GM12878 (cell line): ENCODE results near the gene FIG4. TPM values are rescaled to one million over a fixed set of nuclear protein-coding genes. Genes with fewer than 3 reads are reported as not detected.

Source experiments
- ATAC-seq: fragments of 200-7000 bp; cut with Tn5 transposase; 3 replicates; pipeline ENCODE4 v1.9.1; 2020; ENCODE audit warnings: mild to moderate bottlenecking, moderate library complexity
- BruUV-seq: library from RNA; stranded (reverse); fragments of 400-500 nt; replicated peaks from 2 replicates; lab custom pipeline; 2021; lab: Mats Ljungman, UMichigan
- CTCF ChIA-PET: fragments of 300-600 bp; sonication (Branson Sonifier 250); formaldehyde crosslinking; extraction: SDS; loops from one replicate; lab custom pipeline; 2021; ENCODE audit warnings: inconsistent platforms; lab: Yijun Ruan, JAX
- POLR2A ChIA-PET: fragments of 350-600 bp; formaldehyde crosslinking; extraction: SDS; loops from one replicate; lab custom pipeline; 2021; ENCODE audit warnings: inconsistent platforms; lab: Charles Lee
- RAD21 ChIA-PET: fragments of 300-600 bp; sonication (Branson Sonifier 250); formaldehyde crosslinking; loops from one replicate; lab custom pipeline; 2023; ENCODE audit warnings: antibody characterized with exemption; ENCODE audit not compliant: unreplicated experiment; lab: Charles Lee
- SMC1A ChIA-PET: fragments of 300-600 bp; sonication (Branson Sonifier 250); formaldehyde crosslinking; loops from one replicate; lab custom pipeline; 2023; ENCODE audit not compliant: unreplicated experiment, uncharacterized antibody; lab: Charles Lee
- DNase-seq: peaks from one replicate; pipeline ENCODE4 v3.0.0-alpha.2; 2011; ENCODE audit warnings: low read depth, low spot score
- FAIRE-seq: peaks from 3 replicates; lab custom pipeline; 2011; peaks lifted over from hg19 to GRCh38; lab: Jason Lieb, UNC
- H2AFZ ChIP-seq: 2 replicates; pipeline ENCODE4 v1.6.0; 2011; ENCODE audit warnings: low read depth, low read length, control low read depth; ENCODE audit not compliant: control insufficient read depth
- H3K27ac ChIP-seq: 2 replicates; pipeline ENCODE4 v1.5.1; 2011; ENCODE audit warnings: control low read depth; ENCODE audit not compliant: control insufficient read depth, insufficient read depth
- H3K27me3 ChIP-seq, 2 experiments: replicated peaks in 1 of 2; 2 replicates each; pipeline versions ENCODE4 v1.6.0 to v1.6.1; 2011; ENCODE audit warnings: low read length in 1 of 2; ENCODE audit not compliant: control insufficient read depth in 2 of 2, insufficient read depth in 2 of 2
- H3K36me3 ChIP-seq, 2 experiments: 2 replicates each; pipeline ENCODE4 v1.5.1; 2011; ENCODE audit warnings: low read length in 1 of 2; ENCODE audit not compliant: control insufficient read depth in 2 of 2, insufficient read depth in 2 of 2
- H3K4me1 ChIP-seq: 2 replicates; pipeline ENCODE4 v1.6.1; 2011; ENCODE audit warnings: mild to moderate bottlenecking, low read length, moderate library complexity, mixed read lengths; ENCODE audit not compliant: control insufficient read depth, insufficient read depth
- H3K4me2 ChIP-seq: 2 replicates; pipeline ENCODE4 v1.6.0; 2011; ENCODE audit warnings: control low read depth; ENCODE audit not compliant: control insufficient read depth, insufficient read depth
- H3K4me3 ChIP-seq: fragments of 200-600 bp; sonication (generic); 2 replicates; pipeline ENCODE4 v1.5.1; 2016
- H3K79me2 ChIP-seq: 2 replicates; pipeline ENCODE4 v1.6.0; 2011; ENCODE audit warnings: low read length; ENCODE audit not compliant: control insufficient read depth, insufficient read depth
- H3K9ac ChIP-seq: 2 replicates; pipeline ENCODE4 v1.8.0; 2011; ENCODE audit warnings: low read length, control low read depth, mixed read lengths; ENCODE audit not compliant: control insufficient read depth, insufficient read depth
- H3K9me3 ChIP-seq: replicated peaks from 3 replicates; pipeline ENCODE4 v1.5.1; 2011; ENCODE audit warnings: mild to moderate bottlenecking, low read length; ENCODE audit not compliant: control insufficient read depth, insufficient read depth
- H4K20me1 ChIP-seq: 2 replicates; pipeline ENCODE4 v1.6.0; 2011; ENCODE audit not compliant: control insufficient read depth, insufficient read depth
- ATF7 ChIP-seq: fragments of 450-650 bp; IDR thresholded peaks from 2 replicates; pipeline ENCODE4 v1.6.1; 2016; ENCODE audit warnings: low read depth, mild to moderate bottlenecking
- BCL11A ChIP-seq: IDR thresholded peaks from 2 replicates; pipeline ENCODE4 v1.6.1; 2011; ENCODE audit warnings: low read depth, low read length
- CHD2 ChIP-seq: IDR thresholded peaks from 2 replicates; pipeline ENCODE4 v1.6.1; 2011; ENCODE audit warnings: low read depth, low read length, improper control_type of control experiment, borderline replicate concordance
- CHD4 ChIP-seq: fragments of 200-600 bp; sonication (generic); IDR thresholded peaks from 2 replicates; pipeline ENCODE4 v1.6.1; 2016; ENCODE audit warnings: mild to moderate bottlenecking
- FOXM1 ChIP-seq: IDR thresholded peaks from 2 replicates; pipeline ENCODE4 v1.6.1; 2012; ENCODE audit warnings: low read depth, mild to moderate bottlenecking, inconsistent platforms, low read length, moderate library complexity
- JUNB ChIP-seq: IDR thresholded peaks from 2 replicates; pipeline ENCODE4 v1.6.1; 2016; ENCODE audit warnings: antibody characterized with exemption, mild to moderate bottlenecking
- MTA3 ChIP-seq: IDR thresholded peaks from 2 replicates; pipeline ENCODE4 v1.6.1; 2012; ENCODE audit warnings: low read length, inconsistent platforms, borderline replicate concordance
- NFXL1 ChIP-seq: fragments of 450-650 bp; IDR thresholded peaks from 2 replicates; pipeline ENCODE4 v1.6.1; 2017; ENCODE audit warnings: antibody characterized with exemption, mild to moderate bottlenecking, borderline replicate concordance
- NFYA ChIP-seq: IDR thresholded peaks from 2 replicates; pipeline ENCODE4 v1.6.1; 2011; ENCODE audit warnings: low read depth, mild to moderate bottlenecking, low read length, improper control_type of control experiment, borderline replicate concordance
- PML ChIP-seq: IDR thresholded peaks from 2 replicates; pipeline ENCODE4 v1.6.1; 2012; ENCODE audit warnings: low read length, inconsistent platforms
- RUNX3 ChIP-seq: IDR thresholded peaks from 2 replicates; pipeline ENCODE4 v1.6.1; 2012; ENCODE audit warnings: low read length, inconsistent platforms
- STAT1 ChIP-seq: fragments of 450-650 bp; conservative IDR thresholded peaks from 2 replicates; pipeline ENCODE4 v1.6.1; 2014; ENCODE audit warnings: antibody characterized with exemption, mild to moderate bottlenecking
- TCF3 ChIP-seq: IDR thresholded peaks from 2 replicates; pipeline ENCODE4 v1.6.1; 2012; ENCODE audit warnings: low read depth, mild to moderate bottlenecking, low read length, borderline replicate concordance; ENCODE audit not compliant: insufficient read depth
- TCF7 ChIP-seq: IDR thresholded peaks from 2 replicates; pipeline ENCODE4 v1.6.1; 2014; ENCODE audit warnings: antibody characterized with exemption, borderline replicate concordance
- YBX1 ChIP-seq: fragments of 450-650 bp; IDR thresholded peaks from 2 replicates; pipeline ENCODE4 v1.6.1; 2016; ENCODE audit warnings: antibody characterized with exemption
- WGBS: methylation state at CpG from one replicate; pipeline ENCODE4 v1.1.6; 2016; ENCODE audit warnings: low lambda C conversion rate; ENCODE audit not compliant: insufficient replicate concordance, insufficient coverage; ENCODE audit errors: missing lambda C conversion rate; 5-methylcytosine and 5-hydroxymethylcytosine counted together
- in situ Hi-C: fragments of 300-500 bp; cut with MboI; formaldehyde crosslinking; loops from 9 replicates; pipeline ENCODE4 v1.14.3; 2018; ENCODE audit warnings: mixed read lengths
- intact Hi-C: fragments of 100-400 bp; cut with micrococcal nuclease; formaldehyde crosslinking; loops from one replicate; pipeline ENCODE4 v1.14.2; 2022; ENCODE audit not compliant: unreplicated experiment
- polyA plus RNA-seq, 11 experiments: library from polyadenylated mRNA; depleted of rRNA in 4 of 11; unstranded in 6 of 11; stranded (reverse) in 5 of 11; fragments of >200 nt; fragmentation: Nextera tagmentation in 4 of 11; fragmentation: Illumina TruSeq in 1 of 11; extraction: Ambion mirVana in 4 of 11; extraction: Trizol in 1 of 11; gene quantifications; 1 replicate in 1 of 11; 2 replicates in 10 of 11; pipeline versions ENCODE4 v1.2.1 to v1.2.3, GENCODE V29; 2011 to 2016; ENCODE audit warnings: inconsistent platforms in 2 of 11, missing spikeins in 2 of 11, low read depth in 1 of 11
- total RNA-seq, 4 experiments: library from RNA; depleted of rRNA in 3 of 4; stranded (reverse); fragments of >200 nt in 3 of 4; fragmentation: Illumina TruSeq in 1 of 4; extraction: Trizol in 1 of 4; gene quantifications; 2 replicates each; pipeline versions ENCODE4 v1.2.1 to v1.2.3, GENCODE V29; 2013 to 2021
- TF ChIP-seq, protein P1 (sequence below), 3 experiments: IDR thresholded peaks in 2 of 3; conservative IDR thresholded peaks in 1 of 3; 2 replicates each; pipeline ENCODE4 v1.5.1; 2011; ENCODE audit warnings: low read depth in 3 of 3, low read length in 3 of 3, mild to moderate bottlenecking in 3 of 3, control low read depth in 2 of 3, moderate library complexity in 2 of 3, inconsistent platforms in 1 of 3, mixed read lengths in 1 of 3; ENCODE audit not compliant: control insufficient read depth in 2 of 3, insufficient read depth in 1 of 3; ENCODE audit errors: extremely low read depth in 1 of 3
- TF ChIP-seq, protein P2 (sequence below): IDR thresholded peaks from 2 replicates; pipeline ENCODE4 v1.6.1; 2012; ENCODE audit warnings: low read depth, low read length, improper control_type of control experiment
- TF ChIP-seq, protein P3 (sequence below): fragments of 450-650 bp; IDR thresholded peaks from 2 replicates; pipeline ENCODE4 v1.6.1; 2018; ENCODE audit warnings: mild to moderate bottlenecking, low read depth, moderate library complexity; ENCODE audit not compliant: partially characterized antibody
- TF ChIP-seq, protein P4 (sequence below): fragments of 450-650 bp; formaldehyde crosslinking; IDR thresholded peaks from 2 replicates; pipeline ENCODE4 v1.5.0; 2022; ENCODE audit warnings: mild to moderate bottlenecking, missing genetic modification characterization

Gene FIG4
- total and polyA plus RNA-seq, 10 of the 15 experiments (the other 5 are each of a cell fraction or from before 2014, with no cell fraction given) = 3.8 to 23.2 (median 11.8) TPM

DNA sequence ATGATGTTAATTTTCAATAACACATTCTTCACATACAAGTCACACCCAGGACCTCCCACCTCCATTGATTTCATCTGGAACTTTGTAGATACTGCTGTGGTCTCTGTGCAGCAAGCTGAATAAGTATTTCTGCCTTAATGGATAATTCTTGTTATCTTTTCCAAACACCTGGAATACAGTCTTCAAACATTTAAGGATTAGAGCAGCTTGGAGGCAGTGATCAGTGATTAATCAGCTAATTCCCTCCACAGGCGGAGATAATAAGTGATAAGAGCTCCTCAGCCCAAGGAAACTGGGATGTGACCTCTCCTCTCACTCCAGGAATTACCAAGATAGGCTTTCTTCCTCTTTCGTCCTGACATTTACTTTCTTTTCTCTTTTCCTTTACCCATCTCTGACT is 110.7 kb downstream of the FIG4 start:
- no TSS peak for BruUV-seq
- Histone ChIP-seq H4K20me1 (no peaks in the 10 kb centered on the region), H3K36me3 (0 out of 4 replicates have a peak, but pooled peaks cover 0 to 4% of the 10 kb centered on the region in 2 experiments), H3K9me3 (no peaks in the 10 kb centered on the region), H3K9ac (no peak overlapping the region), H3K4me2 (no peak overlapping the region), H2AFZ (no peak overlapping the region), H3K4me3 (no peak overlapping the region), H3K27me3 (no peaks in the 10 kb centered on the region), H3K79me2 (no peaks in the 10 kb centered on the region), H3K27ac (no peak overlapping the region), H3K4me1 (no peaks in the 10 kb centered on the region)
- intact Hi-C loops (no loop called here), in situ Hi-C loops (no loop called here)
- DNase-seq = no peak
- RAD21 ChIA-PET = no interaction called here
- CTCF ChIA-PET = interaction anchor here (0.7 to 1.1 kb wide), 2 partner anchors 20 to 1951 kb away, joined by 3 read pairs; no protein-coding TSS in a partner anchor
- TF ChIP-seq MTA3 = no peak
- TF ChIP-seq, protein P1, sequence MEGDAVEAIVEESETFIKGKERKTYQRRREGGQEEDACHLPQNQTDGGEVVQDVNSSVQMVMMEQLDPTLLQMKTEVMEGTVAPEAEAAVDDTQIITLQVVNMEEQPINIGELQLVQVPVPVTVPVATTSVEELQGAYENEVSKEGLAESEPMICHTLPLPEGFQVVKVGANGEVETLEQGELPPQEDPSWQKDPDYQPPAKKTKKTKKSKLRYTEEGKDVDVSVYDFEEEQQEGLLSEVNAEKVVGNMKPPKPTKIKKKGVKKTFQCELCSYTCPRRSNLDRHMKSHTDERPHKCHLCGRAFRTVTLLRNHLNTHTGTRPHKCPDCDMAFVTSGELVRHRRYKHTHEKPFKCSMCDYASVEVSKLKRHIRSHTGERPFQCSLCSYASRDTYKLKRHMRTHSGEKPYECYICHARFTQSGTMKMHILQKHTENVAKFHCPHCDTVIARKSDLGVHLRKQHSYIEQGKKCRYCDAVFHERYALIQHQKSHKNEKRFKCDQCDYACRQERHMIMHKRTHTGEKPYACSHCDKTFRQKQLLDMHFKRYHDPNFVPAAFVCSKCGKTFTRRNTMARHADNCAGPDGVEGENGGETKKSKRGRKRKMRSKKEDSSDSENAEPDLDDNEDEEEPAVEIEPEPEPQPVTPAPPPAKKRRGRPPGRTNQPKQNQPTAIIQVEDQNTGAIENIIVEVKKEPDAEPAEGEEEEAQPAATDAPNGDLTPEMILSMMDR (IDR thresholded peaks at IDR 0.05 in 2 of 3, conservative IDR thresholded peaks at IDR 0.05 in 1 of 3; ENCODE audit: control insufficient read depth in 2 of 3, extremely low read depth in 1 of 3, insufficient read depth in 1 of 3, low read depth in 3 of 3, low read length in 3 of 3) = no peak
- TF ChIP-seq JUNB = no peak
- TF ChIP-seq, protein P2, sequence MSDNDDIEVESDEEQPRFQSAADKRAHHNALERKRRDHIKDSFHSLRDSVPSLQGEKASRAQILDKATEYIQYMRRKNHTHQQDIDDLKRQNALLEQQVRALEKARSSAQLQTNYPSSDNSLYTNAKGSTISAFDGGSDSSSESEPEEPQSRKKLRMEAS = no peak
- no peak for TF ChIP-seq STAT1
- TF ChIP-seq YBX1 = no peak
- TF ChIP-seq, protein P3, sequence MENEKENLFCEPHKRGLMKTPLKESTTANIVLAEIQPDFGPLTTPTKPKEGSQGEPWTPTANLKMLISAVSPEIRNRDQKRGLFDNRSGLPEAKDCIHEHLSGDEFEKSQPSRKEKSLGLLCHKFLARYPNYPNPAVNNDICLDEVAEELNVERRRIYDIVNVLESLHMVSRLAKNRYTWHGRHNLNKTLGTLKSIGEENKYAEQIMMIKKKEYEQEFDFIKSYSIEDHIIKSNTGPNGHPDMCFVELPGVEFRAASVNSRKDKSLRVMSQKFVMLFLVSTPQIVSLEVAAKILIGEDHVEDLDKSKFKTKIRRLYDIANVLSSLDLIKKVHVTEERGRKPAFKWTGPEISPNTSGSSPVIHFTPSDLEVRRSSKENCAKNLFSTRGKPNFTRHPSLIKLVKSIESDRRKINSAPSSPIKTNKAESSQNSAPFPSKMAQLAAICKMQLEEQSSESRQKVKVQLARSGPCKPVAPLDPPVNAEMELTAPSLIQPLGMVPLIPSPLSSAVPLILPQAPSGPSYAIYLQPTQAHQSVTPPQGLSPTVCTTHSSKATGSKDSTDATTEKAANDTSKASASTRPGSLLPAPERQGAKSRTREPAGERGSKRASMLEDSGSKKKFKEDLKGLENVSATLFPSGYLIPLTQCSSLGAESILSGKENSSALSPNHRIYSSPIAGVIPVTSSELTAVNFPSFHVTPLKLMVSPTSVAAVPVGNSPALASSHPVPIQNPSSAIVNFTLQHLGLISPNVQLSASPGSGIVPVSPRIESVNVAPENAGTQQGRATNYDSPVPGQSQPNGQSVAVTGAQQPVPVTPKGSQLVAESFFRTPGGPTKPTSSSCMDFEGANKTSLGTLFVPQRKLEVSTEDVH = no peak
- no peak for TF ChIP-seq TCF3
- TF ChIP-seq BCL11A = no peak
- TF ChIP-seq TCF7 = no peak
- TF ChIP-seq PML = no peak
- TF ChIP-seq NFXL1 = no peak
- TF ChIP-seq, protein P4, sequence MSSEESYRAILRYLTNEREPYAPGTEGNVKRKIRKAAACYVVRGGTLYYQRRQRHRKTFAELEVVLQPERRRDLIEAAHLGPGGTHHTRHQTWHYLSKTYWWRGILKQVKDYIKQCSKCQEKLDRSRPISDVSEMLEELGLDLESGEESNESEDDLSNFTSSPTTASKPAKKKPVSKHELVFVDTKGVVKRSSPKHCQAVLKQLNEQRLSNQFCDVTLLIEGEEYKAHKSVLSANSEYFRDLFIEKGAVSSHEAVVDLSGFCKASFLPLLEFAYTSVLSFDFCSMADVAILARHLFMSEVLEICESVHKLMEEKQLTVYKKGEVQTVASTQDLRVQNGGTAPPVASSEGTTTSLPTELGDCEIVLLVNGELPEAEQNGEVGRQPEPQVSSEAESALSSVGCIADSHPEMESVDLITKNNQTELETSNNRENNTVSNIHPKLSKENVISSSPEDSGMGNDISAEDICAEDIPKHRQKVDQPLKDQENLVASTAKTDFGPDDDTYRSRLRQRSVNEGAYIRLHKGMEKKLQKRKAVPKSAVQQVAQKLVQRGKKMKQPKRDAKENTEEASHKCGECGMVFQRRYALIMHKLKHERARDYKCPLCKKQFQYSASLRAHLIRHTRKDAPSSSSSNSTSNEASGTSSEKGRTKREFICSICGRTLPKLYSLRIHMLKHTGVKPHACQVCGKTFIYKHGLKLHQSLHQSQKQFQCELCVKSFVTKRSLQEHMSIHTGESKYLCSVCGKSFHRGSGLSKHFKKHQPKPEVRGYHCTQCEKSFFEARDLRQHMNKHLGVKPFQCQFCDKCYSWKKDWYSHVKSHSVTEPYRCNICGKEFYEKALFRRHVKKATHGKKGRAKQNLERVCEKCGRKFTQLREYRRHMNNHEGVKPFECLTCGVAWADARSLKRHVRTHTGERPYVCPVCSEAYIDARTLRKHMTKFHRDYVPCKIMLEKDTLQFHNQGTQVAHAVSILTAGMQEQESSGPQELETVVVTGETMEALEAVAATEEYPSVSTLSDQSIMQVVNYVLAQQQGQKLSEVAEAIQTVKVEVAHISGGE (CRISPR knock-in tag) = no peak
- TF ChIP-seq FOXM1 = no peak
- TF ChIP-seq CHD2 = no peak
- TF ChIP-seq RUNX3 = no peak
- no peak for TF ChIP-seq ATF7
- no peak for TF ChIP-seq CHD4
- TF ChIP-seq NFYA = no peak
- 89% methylated on average over 2 of the region's 2 CpGs for WGBS
- ATAC-seq = no peak
- SMC1A ChIA-PET = no interaction called here
- no peak for FAIRE-seq
- POLR2A ChIA-PET = no interaction called here
